Activated T-cell treated with anti-CD3 and anti-CD28 coated beads for 24 hours (primary cell): Measurements from ENCODE around the gene TGIF2.
"Not testable (repeated sequence)": the region's sequence is repeated elsewhere in the genome, so short reads cannot be mapped to it uniquely, and the experiment has no call there.

Experiments
- DNase-seq: peaks from one replicate; pipeline ENCODE4 v3.0.0-alpha.2; 2020; ENCODE audit warnings: low read depth

The TGIF2 gene

DNA sequence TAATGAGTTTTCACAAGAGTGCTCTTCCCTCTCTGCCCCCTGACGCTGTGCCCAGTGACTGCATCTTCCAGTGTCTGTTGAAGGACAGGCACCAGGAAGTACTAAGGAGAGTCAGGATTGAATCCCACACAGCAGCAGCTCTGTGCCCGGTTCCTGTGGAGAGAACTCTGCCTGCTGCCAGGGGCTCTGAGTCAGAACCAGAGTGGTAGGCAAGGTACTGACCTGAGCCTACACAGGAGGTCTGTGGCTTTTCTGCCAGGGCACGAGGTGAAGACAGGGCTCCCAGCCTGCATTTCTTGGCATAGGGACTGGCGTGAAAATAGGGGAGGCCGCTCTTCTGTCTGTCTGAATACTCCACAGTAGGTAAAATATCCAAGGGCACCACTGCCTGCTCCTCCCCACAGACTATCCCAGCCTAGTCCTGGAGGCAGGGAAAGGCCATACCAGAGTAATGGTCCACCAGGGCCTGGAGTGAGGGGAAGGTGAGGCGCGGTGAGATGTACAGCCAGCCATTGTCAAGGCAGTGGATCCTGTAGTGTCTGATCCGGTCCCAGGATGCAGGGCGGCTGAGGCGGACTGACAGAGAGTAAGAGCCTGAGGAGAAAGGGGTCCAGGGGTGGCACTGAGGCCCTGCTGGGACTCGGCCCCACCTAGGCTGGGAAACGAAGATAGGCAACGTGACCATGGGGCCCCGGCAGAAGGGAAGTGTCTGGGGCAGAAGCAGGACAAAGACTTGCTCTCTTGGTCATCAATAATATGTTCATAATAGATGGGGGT lies 41.6 kb downstream of the TGIF2 start:
- DNase-seq = no peak

DNA sequence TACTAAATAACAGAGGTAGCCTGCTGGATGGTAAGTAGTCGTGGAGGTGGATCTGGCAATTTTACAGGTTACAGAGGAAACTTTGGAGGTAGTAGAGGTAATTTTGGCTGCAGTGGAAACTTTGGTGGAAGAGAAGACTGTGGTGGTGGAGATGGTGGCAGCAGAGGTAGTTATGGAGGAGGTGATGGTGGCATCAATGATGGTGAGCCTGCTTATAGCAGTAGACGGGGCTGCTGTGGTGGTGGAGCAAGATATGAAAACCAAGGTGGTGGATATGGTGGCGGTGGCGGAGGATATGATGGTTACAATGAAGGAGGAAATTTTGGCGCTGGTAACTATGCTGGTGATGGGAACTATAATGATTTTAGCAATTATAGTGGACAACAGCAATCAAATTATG lies 47.5 kb downstream of the TGIF2 start:
- DNase-seq = no peak

GRCh38 chr20:36623444-36623843 lies 50.0 kb downstream of the TGIF2 start:
- no peak for DNase-seq

DNA sequence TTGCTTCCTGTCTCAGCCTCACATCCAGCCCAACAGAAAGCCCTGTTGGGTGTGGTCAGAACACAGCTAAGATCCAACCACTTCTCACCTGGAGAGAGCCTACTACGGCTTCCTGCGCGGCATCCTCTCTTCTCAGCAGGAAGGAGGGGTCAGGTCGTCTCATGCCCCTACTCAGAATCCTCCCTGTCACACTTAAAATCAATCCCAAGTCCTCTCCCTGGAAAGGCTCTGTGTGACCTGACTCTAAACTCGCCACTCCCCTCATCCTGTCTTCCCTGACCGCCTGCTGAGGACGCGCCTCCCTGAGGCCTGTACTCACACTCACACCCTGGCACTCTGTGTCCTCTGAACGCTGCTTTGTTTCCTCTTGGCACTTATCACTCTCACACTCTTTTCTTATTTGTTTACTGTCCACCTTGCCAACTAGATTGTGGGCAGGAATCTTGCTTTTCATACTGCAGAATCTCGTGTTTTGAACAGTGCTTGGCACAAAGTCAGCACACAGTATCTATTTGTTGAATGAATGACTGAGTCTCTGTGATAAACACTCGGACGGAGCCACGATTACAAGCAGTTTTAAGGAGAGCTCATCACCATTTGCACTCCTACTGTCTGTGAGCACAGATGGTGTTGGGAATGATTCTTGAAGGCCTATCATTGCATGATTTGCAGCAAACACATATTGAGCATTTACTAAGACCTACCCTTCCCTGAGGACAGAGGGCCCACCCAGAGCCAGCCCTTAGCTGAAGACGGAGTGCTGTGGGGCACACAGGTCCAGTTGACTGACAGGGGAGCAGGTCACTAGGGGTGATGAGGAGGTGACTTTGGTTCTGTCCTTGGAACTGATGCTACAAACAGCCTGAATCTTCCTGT lies 50.9 kb downstream of the TGIF2 start:
- DNase-seq = no peak

DNA sequence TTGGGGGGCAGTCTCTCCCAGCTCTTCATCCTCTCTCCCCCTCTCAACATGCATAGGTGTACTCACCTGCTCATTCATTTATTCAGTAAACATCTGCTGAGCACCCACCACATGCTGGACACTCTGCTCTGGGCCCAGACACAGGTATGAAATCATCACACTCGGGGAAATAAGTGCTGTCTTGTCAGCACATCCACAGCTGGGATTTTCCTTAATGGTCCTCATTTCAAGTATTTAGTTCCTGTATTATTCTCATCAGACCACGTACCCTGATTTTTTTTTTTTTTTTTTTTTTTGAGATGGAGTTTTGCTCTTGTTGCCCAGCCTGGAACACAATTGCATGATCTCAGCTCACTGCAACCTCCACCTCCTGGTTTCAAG lies 51.5 kb downstream of the TGIF2 start:
- no peak for DNase-seq

DNA sequence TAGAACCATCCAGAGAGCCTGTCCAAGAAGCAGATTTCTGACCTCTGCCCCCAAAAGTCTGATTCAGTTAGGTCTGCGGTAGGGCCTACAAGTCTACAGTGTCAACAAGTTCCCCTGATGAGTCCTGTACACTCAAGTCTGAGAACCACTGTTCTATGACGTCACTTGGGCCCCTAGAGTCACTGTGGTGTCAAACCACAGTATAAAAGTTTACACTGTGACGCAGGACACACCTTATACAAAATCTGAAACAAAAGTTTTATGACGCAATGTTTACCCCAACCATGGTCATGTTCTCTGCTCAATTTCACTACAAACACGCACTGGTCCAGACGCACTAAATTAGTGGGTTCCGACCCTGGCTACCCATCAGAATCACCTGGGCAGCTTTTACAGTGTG lies 54.7 kb downstream of the TGIF2 start:
- DNase-seq = no peak

DNA sequence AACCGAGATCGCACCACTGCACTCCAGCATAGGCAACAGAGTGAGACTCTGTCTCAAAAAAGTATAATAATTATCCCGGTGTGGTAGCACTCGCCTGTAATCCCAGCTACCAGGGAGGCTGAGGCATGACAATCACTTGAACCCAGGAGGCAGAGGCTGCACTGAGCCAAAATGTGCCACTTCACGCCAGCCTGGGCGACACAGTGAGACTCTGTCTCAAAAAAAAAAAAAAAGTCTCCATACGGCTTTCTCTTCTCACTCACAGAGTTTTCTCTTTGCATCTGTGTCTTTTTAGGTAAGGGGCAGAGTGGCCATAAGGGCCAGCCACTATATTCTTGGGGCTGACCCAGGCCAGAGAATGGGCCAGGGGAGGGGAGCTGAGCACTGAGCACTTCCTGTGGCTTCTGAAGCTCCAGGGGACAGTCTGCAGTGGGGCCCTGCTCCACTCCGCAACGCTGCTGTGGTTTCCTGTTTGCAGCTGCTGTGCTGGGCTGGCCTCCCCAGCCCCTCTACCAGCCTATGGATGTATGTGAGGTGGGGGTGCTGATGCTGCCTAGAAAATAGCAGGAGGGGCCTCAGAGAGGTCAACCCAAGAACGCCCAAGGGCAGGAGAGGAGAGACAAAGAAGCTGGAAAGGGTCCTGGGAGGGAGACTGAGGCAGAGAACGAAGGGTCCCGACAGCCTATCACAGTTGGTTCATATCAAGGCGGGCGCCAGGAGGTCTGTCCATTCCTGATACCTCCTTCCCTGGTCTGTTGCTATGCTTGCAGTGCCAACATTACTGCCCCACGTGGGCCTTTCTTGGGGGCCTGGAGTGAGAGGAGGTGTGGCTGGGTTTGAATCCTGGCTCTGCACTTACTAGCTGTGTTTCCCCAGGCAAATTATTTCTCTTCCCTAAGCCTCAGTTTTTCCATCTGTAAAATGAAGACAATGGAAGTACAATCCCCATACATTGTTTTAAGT lies 56.6 kb downstream of the TGIF2 start:
- no peak for DNase-seq

GRCh38 chr20:36631646-36632045 lies 58.2 kb downstream of the TGIF2 start:
- no peak for DNase-seq

- DNase-seq = no peak
These were observed 58.7 kb downstream of the TGIF2 start for GRCh38 chr20:36632147-36632486.

- no peak for DNase-seq
These were observed 59.3 kb downstream of the TGIF2 start for GRCh38 chr20:36632487-36633284.

DNA sequence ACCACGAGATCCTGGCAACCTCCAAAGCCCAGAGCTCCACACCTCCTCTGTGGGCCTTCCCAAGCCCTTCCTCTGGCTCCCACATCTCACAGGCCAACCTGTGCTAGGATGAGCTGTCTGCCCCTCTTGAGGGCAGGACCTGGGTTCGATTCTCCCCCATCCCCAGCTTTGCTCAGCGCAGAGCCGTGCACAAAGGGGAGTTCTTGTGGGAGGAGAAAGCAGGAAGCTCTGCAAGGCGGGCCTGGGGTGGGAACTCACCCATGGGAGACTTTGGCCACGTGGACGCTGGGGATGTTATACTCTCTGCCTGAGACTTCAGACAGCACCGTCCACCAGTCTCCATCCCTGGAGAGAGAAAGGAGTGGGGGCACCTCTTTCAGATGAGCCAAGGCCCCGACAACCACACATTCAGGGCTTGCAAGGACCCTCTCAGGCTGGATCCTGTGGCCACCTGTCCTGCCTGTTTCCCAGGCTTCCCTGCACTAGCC lies 59.9 kb downstream of the TGIF2 start:
- no peak for DNase-seq

DNA sequence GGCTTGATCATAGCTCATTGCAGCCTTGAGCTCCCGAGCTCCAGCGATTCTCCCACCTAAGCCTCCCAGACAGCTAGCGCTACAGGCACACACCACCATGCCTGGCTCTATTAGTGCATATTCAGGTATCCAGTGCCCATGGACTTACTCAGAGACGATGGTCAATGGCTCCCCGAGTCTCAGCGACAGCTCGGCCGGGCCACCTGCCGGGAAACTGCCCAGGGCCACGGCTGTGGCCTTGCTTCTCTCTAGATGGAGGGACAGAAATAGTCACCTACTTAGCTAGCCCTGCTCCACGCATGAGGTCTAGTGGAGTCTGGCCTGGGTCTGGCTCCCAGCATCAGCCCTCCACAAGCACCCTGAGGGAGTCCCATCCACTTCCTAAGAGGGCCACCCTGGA lies 60.9 kb downstream of the TGIF2 start:
- no peak for DNase-seq

GRCh38 chr20:36638876-36639400 lies 65.5 kb downstream of the TGIF2 start:
- DNase-seq = not testable (repeated sequence)

DNA sequence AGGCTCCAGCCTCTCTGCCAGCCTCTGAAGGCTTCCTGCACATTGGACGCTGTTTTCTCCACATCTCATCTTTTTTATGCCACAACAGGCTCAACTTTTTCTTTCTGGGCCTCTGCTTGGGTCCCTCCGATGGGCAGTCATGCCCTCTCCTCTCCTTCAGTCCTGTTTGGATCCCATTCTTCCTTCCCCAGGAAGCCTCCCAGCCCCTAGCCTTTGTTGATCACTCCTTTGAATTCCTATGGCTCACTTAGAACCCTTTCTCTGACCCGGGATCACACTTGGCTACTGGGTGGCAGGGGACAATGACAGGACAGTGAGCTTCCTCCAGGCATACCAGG lies 68.1 kb downstream of the TGIF2 start:
- DNase-seq = no peak

- DNase-seq = no peak
These were observed 68.7 kb downstream of the TGIF2 start for GRCh38 chr20:36642136-36642535.
